ENCODE measurements around the gene NPIPA1. TPM values are rescaled to one million over a fixed set of nuclear protein-coding genes. Genes with fewer than 3 reads are reported as not detected.
A peak's percentile ranks its signal among the peaks of the same experiment; 100 is the strongest.
"Not testable (repeated sequence)": the region's sequence is repeated elsewhere in the genome, so short reads cannot be mapped to it uniquely, and the experiment has no call there.

The NPIPA1 gene
- total and polyA plus RNA-seq, 2 experiments from 2014 or later = 41.1 to 73.2 TPM

GRCh38 chr16:14988092-14988491 lies 50.8 kb downstream of the NPIPA1 start:
- peaks cover 11% of the 10 kb centered on the region for H4K20me1 ChIP-seq (ENCODE audit: insufficient read depth)
- in situ Hi-C loops (cut with MboI) = not testable (repeated sequence)

GRCh38 chr16:14988661-14989191 lies 51.5 kb downstream of the NPIPA1 start:
- H3K4me1 ChIP-seq (ENCODE audit: insufficient read depth); DNase-seq; H3K27me3 ChIP-seq (replicated peaks; ENCODE audit: insufficient read depth); H3K27ac ChIP-seq; H3K9ac ChIP-seq; H3K9me2 ChIP-seq (ENCODE audit: insufficient read depth); H3K9me3 ChIP-seq (ENCODE audit: low read depth); in situ Hi-C loops (cut with MboI); H3K4me3 ChIP-seq; H3K4me2 ChIP-seq (ENCODE audit: unreplicated experiment); H3K36me3 ChIP-seq (ENCODE audit: low read depth); H2AFZ ChIP-seq: not testable (repeated sequence)
- Histone ChIP-seq H4K20me1 (ENCODE audit: insufficient read depth) (peaks cover 11% of the 10 kb centered on the region), H3F3A (ENCODE audit: insufficient read depth) (0 out of 2 replicates have a peak, but pooled peaks cover 15% of the 10 kb centered on the region), H3K79me2 (ENCODE audit: insufficient read depth) (peaks cover 86% of the 10 kb centered on the region)
- WGBS, 2 experiments (ENCODE audit: low coverage in 1 of 2, low lambda C conversion rate in 2 of 2, missing lambda C conversion rate in 2 of 2) = 83 to 87% methylated on average over 25 of the region's 25 CpGs

More at GRCh38 chr16:14988092-14988491, 50.8 kb downstream of the NPIPA1 start:
- not testable (repeated sequence) for H3K27ac ChIP-seq; H3K36me3 ChIP-seq (ENCODE audit: low read depth); H3K9me2 ChIP-seq (ENCODE audit: insufficient read depth); H3K27me3 ChIP-seq (replicated peaks; ENCODE audit: insufficient read depth); H3K4me3 ChIP-seq; H3K9ac ChIP-seq; H3K9me3 ChIP-seq (ENCODE audit: low read depth); H3K4me2 ChIP-seq (ENCODE audit: unreplicated experiment); H3K4me1 ChIP-seq (ENCODE audit: insufficient read depth); H2AFZ ChIP-seq; DNase-seq
- 79 to 85% methylated on average over 7 to 8 of the region's 8 CpGs for WGBS, 2 experiments (ENCODE audit: low coverage in 1 of 2, low lambda C conversion rate in 2 of 2, missing lambda C conversion rate in 2 of 2)
- peaks cover 86% of the 10 kb centered on the region for H3K79me2 ChIP-seq (ENCODE audit: insufficient read depth)
- 0 out of 2 replicates have a peak, but pooled peaks cover 15% of the 10 kb centered on the region for H3F3A ChIP-seq (ENCODE audit: insufficient read depth)

DNA sequence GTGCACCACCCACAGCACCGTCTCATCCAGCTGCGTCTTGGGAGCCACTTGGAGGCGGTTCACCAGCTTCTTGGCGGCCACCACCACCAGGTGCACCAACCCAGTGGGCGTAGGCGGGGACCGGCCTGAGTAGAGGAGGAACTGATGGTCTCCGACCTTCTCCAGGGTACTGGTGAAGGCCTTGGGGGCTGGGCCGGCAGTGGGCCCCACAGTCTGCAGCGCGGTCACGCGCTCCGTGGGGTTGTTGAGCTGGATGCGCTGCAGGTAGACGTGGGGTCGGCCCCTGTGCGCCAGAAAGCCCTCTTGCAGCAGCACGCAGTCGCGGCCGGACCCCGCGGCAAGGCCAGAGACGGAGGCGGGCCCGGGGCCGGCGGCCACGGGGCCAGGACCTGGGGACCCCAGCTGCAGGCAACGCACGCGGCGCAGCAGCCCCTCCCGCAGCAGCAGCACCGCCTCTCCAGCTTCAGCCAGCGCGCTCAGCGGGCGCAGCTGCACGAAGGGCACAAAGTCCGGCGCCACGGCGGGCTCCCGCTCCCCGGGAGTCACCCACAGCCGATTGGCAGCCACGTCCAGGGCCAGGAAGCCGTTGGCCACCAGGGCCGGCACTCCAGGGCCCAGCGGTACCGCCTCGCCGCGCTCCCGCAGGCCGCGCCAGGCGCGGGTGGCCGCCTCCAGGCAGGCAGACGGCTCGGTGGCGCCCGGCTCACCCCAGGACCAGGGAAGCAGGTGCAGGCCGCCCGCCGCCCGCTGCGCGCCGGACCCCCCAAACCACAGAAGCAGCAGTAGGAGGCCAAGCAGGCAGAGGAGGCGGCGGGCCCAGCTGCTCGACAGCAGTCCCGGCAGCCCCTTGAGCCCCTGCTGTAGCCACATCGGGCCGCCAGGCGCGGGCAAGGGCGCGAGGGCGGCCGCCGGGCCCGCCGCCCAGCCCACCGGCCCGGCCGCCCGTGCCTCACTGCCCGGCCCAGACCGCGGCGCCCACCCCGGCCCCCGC lies 52.3 kb downstream of the NPIPA1 start:
- H3K27me3 ChIP-seq (replicated peaks; ENCODE audit: insufficient read depth); H3K4me3 ChIP-seq; H3K9ac ChIP-seq; H3K36me3 ChIP-seq (ENCODE audit: low read depth); DNase-seq; H3K27ac ChIP-seq; H3K9me2 ChIP-seq (ENCODE audit: insufficient read depth); H3K4me1 ChIP-seq (ENCODE audit: insufficient read depth); H3K9me3 ChIP-seq (ENCODE audit: low read depth); H2AFZ ChIP-seq; in situ Hi-C loops (cut with MboI); H3K4me2 ChIP-seq (ENCODE audit: unreplicated experiment): not testable (repeated sequence)
- Histone ChIP-seq H3F3A (ENCODE audit: insufficient read depth) (0 out of 2 replicates have a peak, but pooled peaks cover 15% of the 10 kb centered on the region), H3K79me2 (ENCODE audit: insufficient read depth) (peaks cover 91% of the 10 kb centered on the region), H4K20me1 (ENCODE audit: insufficient read depth) (peaks cover 15% of the 10 kb centered on the region)
- 82 to 85% methylated on average over 73 to 82 of the region's 98 CpGs for WGBS, 2 experiments (ENCODE audit: low coverage in 1 of 2, low lambda C conversion rate in 2 of 2, missing lambda C conversion rate in 2 of 2)

- H3K36me3 ChIP-seq (ENCODE audit: low read depth); H3F3A ChIP-seq (ENCODE audit: insufficient read depth); H3K9ac ChIP-seq; H2AFZ ChIP-seq; H3K27ac ChIP-seq; H3K4me1 ChIP-seq (ENCODE audit: insufficient read depth); H3K27me3 ChIP-seq (replicated peaks; ENCODE audit: insufficient read depth); H3K4me2 ChIP-seq (ENCODE audit: unreplicated experiment); H3K9me3 ChIP-seq (ENCODE audit: low read depth); H3K9me2 ChIP-seq (ENCODE audit: insufficient read depth); H3K4me3 ChIP-seq; in situ Hi-C loops (cut with MboI); DNase-seq: not testable (repeated sequence)
- peaks cover 30% of the 10 kb centered on the region; the same call in 1 of the 2 replicates for H4K20me1 ChIP-seq (ENCODE audit: insufficient read depth)
- 90 to 92% methylated on average over 7 of the region's 7 CpGs for WGBS, 2 experiments (ENCODE audit: low coverage in 1 of 2, low lambda C conversion rate in 2 of 2, missing lambda C conversion rate in 2 of 2)
- peaks cover 90% of the 10 kb centered on the region for H3K79me2 ChIP-seq (ENCODE audit: insufficient read depth)
These were observed 56.3 kb downstream of the NPIPA1 start for GRCh38 chr16:14993277-14994151.

DNA sequence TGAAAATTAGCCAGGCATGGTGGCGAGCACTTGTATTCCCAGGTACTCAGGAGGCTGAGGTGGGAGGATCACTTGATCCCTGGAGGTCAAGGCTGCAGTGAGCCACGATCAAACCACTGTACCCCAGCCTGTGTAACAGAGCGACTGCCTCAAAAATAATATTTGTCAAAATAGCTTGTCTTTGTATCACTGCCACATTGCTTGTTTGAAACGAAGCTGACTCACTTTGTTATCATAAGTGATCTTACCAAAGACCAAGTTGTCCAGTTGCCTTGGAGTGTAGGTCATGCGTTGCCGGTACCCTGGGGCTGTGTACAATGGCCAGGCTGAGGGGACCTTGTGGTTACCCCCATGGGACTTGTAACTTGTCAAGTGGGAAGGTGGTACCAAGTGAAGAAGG lies 59.5 kb downstream of the NPIPA1 start:
- Histone ChIP-seq H3K79me2 (ENCODE audit: insufficient read depth) (peaks cover 89% of the 10 kb centered on the region), H4K20me1 (ENCODE audit: insufficient read depth) (peaks cover 29% of the 10 kb centered on the region; the same call in 1 of the 2 replicates)
- H3K4me2 ChIP-seq (ENCODE audit: unreplicated experiment); H3K36me3 ChIP-seq (ENCODE audit: low read depth); H3K9me3 ChIP-seq (ENCODE audit: low read depth); H3K27ac ChIP-seq; in situ Hi-C loops (cut with MboI); H3K9ac ChIP-seq; H3K4me1 ChIP-seq (ENCODE audit: insufficient read depth); H2AFZ ChIP-seq; H3F3A ChIP-seq (ENCODE audit: insufficient read depth); H3K4me3 ChIP-seq; H3K9me2 ChIP-seq (ENCODE audit: insufficient read depth); H3K27me3 ChIP-seq (replicated peaks; ENCODE audit: insufficient read depth): not testable (repeated sequence)
- peak; percentile 51 for DNase-seq
- 88 to 89% methylated on average over 6 of the region's 6 CpGs for WGBS, 2 experiments (ENCODE audit: low coverage in 1 of 2, low lambda C conversion rate in 2 of 2, missing lambda C conversion rate in 2 of 2)

DNA sequence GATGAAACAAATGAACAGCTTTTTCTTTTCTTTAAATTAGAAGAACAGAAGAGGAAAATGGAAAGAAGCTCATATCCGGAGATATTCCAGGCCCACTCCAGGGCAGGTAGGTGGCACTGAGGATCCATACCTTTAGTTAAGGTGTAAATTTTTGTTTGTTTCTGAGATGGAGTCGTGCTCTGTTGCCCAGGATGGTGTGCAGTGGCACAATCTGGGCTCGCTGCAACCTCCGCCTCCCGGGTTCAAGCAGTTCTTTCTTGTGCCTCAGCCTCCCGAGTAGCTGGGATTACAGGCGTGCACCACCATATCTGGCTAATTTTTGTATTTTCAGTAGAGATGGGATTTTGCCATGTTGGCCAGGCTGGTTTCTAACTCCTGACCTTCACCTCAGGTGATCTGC lies 61.1 kb downstream of the NPIPA1 start:
- H3K36me3 ChIP-seq (ENCODE audit: low read depth); H3K27ac ChIP-seq; H3K27me3 ChIP-seq (replicated peaks; ENCODE audit: insufficient read depth); H3K4me2 ChIP-seq (ENCODE audit: unreplicated experiment); H3K9ac ChIP-seq; H2AFZ ChIP-seq; H3K4me3 ChIP-seq; DNase-seq; H3K9me3 ChIP-seq (ENCODE audit: low read depth); H3K9me2 ChIP-seq (ENCODE audit: insufficient read depth); H3K4me1 ChIP-seq (ENCODE audit: insufficient read depth); in situ Hi-C loops (cut with MboI); H3F3A ChIP-seq (ENCODE audit: insufficient read depth): not testable (repeated sequence)
- Histone ChIP-seq H4K20me1 (ENCODE audit: insufficient read depth) (peaks cover 23% of the 10 kb centered on the region; the same call in 1 of the 2 replicates), H3K79me2 (ENCODE audit: insufficient read depth) (peaks cover 78% of the 10 kb centered on the region)
- WGBS, 2 experiments (ENCODE audit: low coverage in 1 of 2, low lambda C conversion rate in 2 of 2, missing lambda C conversion rate in 2 of 2) = 97 to 99% methylated on average over 7 of the region's 7 CpGs

DNA sequence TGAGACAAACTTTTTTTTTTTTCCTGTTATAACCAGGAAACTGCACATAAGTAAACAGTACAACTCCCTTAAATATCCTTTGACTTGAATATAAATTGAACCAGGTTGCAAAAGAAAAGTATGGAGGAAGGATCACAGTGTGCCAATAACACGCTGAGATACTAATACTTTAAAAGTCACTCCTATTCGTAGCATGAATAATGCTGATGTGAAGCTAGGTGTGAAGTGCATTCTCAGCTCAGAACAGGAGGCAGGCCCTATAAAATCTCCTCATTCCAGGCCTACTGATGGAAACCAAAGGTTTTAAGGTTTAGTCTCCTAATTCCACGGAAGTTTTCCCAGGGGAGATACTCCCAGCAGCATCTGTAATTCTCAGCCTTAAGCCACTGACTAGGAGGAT lies 62.6 kb downstream of the NPIPA1 start:
- peaks cover 68% of the 10 kb centered on the region for H3K79me2 ChIP-seq (ENCODE audit: insufficient read depth)
- H2AFZ ChIP-seq; H3K9ac ChIP-seq; H3K4me2 ChIP-seq (ENCODE audit: unreplicated experiment); H3K4me1 ChIP-seq (ENCODE audit: insufficient read depth); DNase-seq; H3K9me3 ChIP-seq (ENCODE audit: low read depth); H3K4me3 ChIP-seq; H3K27ac ChIP-seq; H3K27me3 ChIP-seq (replicated peaks; ENCODE audit: insufficient read depth); H3F3A ChIP-seq (ENCODE audit: insufficient read depth); H3K9me2 ChIP-seq (ENCODE audit: insufficient read depth); in situ Hi-C loops (cut with MboI): not testable (repeated sequence)
- peaks cover 19% of the 10 kb centered on the region; the same call in 1 of the 2 replicates for H4K20me1 ChIP-seq (ENCODE audit: insufficient read depth)
- H3K36me3 ChIP-seq (ENCODE audit: low read depth) = peaks cover 15% of the 10 kb centered on the region
- WGBS, 2 experiments (ENCODE audit: low coverage in 1 of 2, low lambda C conversion rate in 2 of 2, missing lambda C conversion rate in 2 of 2) = 86 to 92% methylated on average over 3 of the region's 3 CpGs
